HepG2 (cell line): ENCODE measurements around the gene PDIA4. TPM values are rescaled to one million over a fixed set of nuclear protein-coding genes. Genes with fewer than 3 reads are reported as not detected.

Source experiments
- ATAC-seq: fragments of 200-7000 bp; cut with Tn5 transposase; 3 replicates; pipeline ENCODE4 v1.9.1; 2020; ENCODE audit warnings: mild to moderate bottlenecking, moderate library complexity
- BruUV-seq: library from RNA; stranded (reverse); fragments of 400-500 nt; replicated peaks from 2 replicates; lab custom pipeline; 2021; lab: Mats Ljungman, UMichigan
- CTCF ChIA-PET: fragments of 300-600 bp; formaldehyde crosslinking; extraction: SDS; loops from one replicate; lab custom pipeline; 2021; ENCODE audit warnings: low total read pairs, inconsistent platforms, low intra/inter-chr PET ratio; lab: Yijun Ruan, JAX
- POLR2A ChIA-PET: fragments of 350-600 bp; sonication (Branson Sonifier 250); formaldehyde crosslinking; loops from one replicate; lab custom pipeline; 2020; ENCODE audit warnings: antibody characterized with exemption, inconsistent platforms; lab: Yijun Ruan, JAX
- DNase-seq: peaks from one replicate; pipeline ENCODE4 v3.0.0-alpha.2; 2015; ENCODE audit warnings: low spot score
- FAIRE-seq: peaks from 3 replicates; lab custom pipeline; 2011; peaks lifted over from hg19 to GRCh38; lab: Jason Lieb, UNC
- H2AFZ ChIP-seq: one replicate; pipeline ENCODE4 v1.6.1; 2011; ENCODE audit warnings: low read length, inconsistent platforms
- H3K27ac ChIP-seq: fragments of 300-600 bp; 3 replicates; pipeline ENCODE4 v1.8.0; 2011; ENCODE audit warnings: mixed run types, mild to moderate bottlenecking, mixed read lengths, low read length, inconsistent platforms; ENCODE audit not compliant: insufficient read depth; ENCODE audit errors: extremely low read length
- H3K27me3 ChIP-seq, 2 experiments: fragments of 200-600 bp in 1 of 2; 2 replicates in 1 of 2; 3 replicates in 1 of 2; pipeline versions ENCODE4 v1.6.0 to v1.8.0; 2011; ENCODE audit warnings: low read length in 2 of 2, mild to moderate bottlenecking in 2 of 2, moderate library complexity in 2 of 2, inconsistent platforms in 1 of 2; ENCODE audit not compliant: insufficient read depth in 2 of 2, control insufficient read depth in 1 of 2
- H3K36me3 ChIP-seq, 2 experiments: fragments of 200-600 bp in 1 of 2; replicated peaks in 1 of 2; 2 replicates in 1 of 2; 3 replicates in 1 of 2; pipeline versions ENCODE4 v1.5.1 to v1.8.0; 2011; ENCODE audit warnings: low read length in 2 of 2, inconsistent platforms in 1 of 2; ENCODE audit not compliant: insufficient read depth in 2 of 2, control insufficient read depth in 1 of 2
- H3K4me1 ChIP-seq: 2 replicates; pipeline ENCODE4 v1.5.1; 2012; ENCODE audit warnings: low read length, inconsistent platforms; ENCODE audit not compliant: insufficient read depth
- H3K4me2 ChIP-seq: 2 replicates; pipeline ENCODE4 v1.6.0; 2011; ENCODE audit warnings: low read depth, low read length, inconsistent platforms
- H3K4me3 ChIP-seq, 3 experiments: fragments of 200-600 bp in 1 of 3; sonication (generic), shearing (Covaris generic) in 1 of 3; replicated peaks in 1 of 3; 2 replicates each; pipeline ENCODE4 v1.5.1; 2011 to 2016; ENCODE audit warnings: low read length in 3 of 3, inconsistent platforms in 2 of 3, low read depth in 2 of 3, mild to moderate bottlenecking in 2 of 3, control low read depth in 1 of 3, mixed read lengths in 1 of 3; ENCODE audit not compliant: insufficient read depth in 1 of 3
- H3K79me2 ChIP-seq: one replicate; pipeline ENCODE4 v1.6.1; 2011; ENCODE audit warnings: low read length, inconsistent platforms; ENCODE audit not compliant: insufficient read depth
- H3K9ac ChIP-seq: 2 replicates; pipeline ENCODE4 v1.6.0; 2011; ENCODE audit warnings: mild to moderate bottlenecking, low read depth, low read length, inconsistent platforms; ENCODE audit not compliant: insufficient read depth
- H3K9me3 ChIP-seq: 2 replicates; pipeline ENCODE4 v1.5.1; 2012; ENCODE audit warnings: mild to moderate bottlenecking, low read length
- H4K20me1 ChIP-seq: 2 replicates; pipeline ENCODE4 v1.6.0; 2011; ENCODE audit warnings: inconsistent platforms, mild to moderate bottlenecking, low read length, moderate library complexity; ENCODE audit not compliant: insufficient read depth
- JARID2 ChIP-seq: sonication (generic); formaldehyde crosslinking; IDR thresholded peaks from 2 replicates; pipeline ENCODE4 v1.8.1; 2023; ENCODE audit warnings: missing genetic modification reagents, inconsistent platforms; ENCODE audit not compliant: insufficient replicate concordance
- JUNB ChIP-seq: sonication (generic); formaldehyde crosslinking; IDR thresholded peaks from 2 replicates; pipeline ENCODE4 v1.8.0; 2022; ENCODE audit warnings: missing genetic modification reagents, mild to moderate bottlenecking, borderline replicate concordance
- KAT2B ChIP-seq: fragments of 150-350 bp; IDR thresholded peaks from 2 replicates; pipeline ENCODE4 v1.6.1; 2014; ENCODE audit warnings: low read depth, low read length, borderline replicate concordance
- KLF11 ChIP-seq: IDR thresholded peaks from 2 replicates; pipeline ENCODE4 v1.6.1; 2016; ENCODE audit warnings: missing compliant biosample characterization
- SATB2 ChIP-seq: sonication (generic); formaldehyde crosslinking; IDR thresholded peaks from 2 replicates; pipeline ENCODE4 v1.5.0; 2020; ENCODE audit warnings: missing genetic modification reagents
- TAF1 ChIP-seq: sonication (generic); formaldehyde crosslinking; IDR thresholded peaks from 2 replicates; pipeline ENCODE4 v1.4.0; 2020; ENCODE audit warnings: missing genetic modification reagents
- ZNF33B ChIP-seq: sonication (generic); formaldehyde crosslinking; IDR thresholded peaks from 2 replicates; pipeline ENCODE4 v1.5.1; 2020; ENCODE audit warnings: mild to moderate bottlenecking, missing genetic modification reagents
- ZNF577 ChIP-seq: sonication (generic); formaldehyde crosslinking; IDR thresholded peaks from 2 replicates; pipeline ENCODE4 v1.4.0; 2020; ENCODE audit warnings: mild to moderate bottlenecking, low read depth, missing genetic modification reagents, borderline replicate concordance
- ZNF83 ChIP-seq: sonication (generic); formaldehyde crosslinking; IDR thresholded peaks from 2 replicates; pipeline ENCODE4 v1.4.0; 2020; ENCODE audit warnings: missing genetic modification reagents, mild to moderate bottlenecking, borderline replicate concordance
- ZNF883 ChIP-seq: sonication (generic); formaldehyde crosslinking; IDR thresholded peaks from 2 replicates; pipeline ENCODE4 v1.5.1; 2020; ENCODE audit warnings: mild to moderate bottlenecking, missing genetic modification reagents; ENCODE audit errors: not compliant biosample characterization
- WGBS: methylation state at CpG from one replicate; pipeline ENCODE4 v1.1.6; 2017; ENCODE audit warnings: low lambda C conversion rate; 5-methylcytosine and 5-hydroxymethylcytosine counted together
- in situ Hi-C: cut with HindIII; loops from 2 replicates; pipeline ENCODE4 v1.10.0; 2017; ENCODE audit warnings: low pct_unique_long_range_greater_than_20kb; ENCODE audit not compliant: extremely low pct_ligation_motif_present
- intact Hi-C: fragments of 100-400 bp; cut with micrococcal nuclease; formaldehyde crosslinking; loops from one replicate; pipeline ENCODE4 v1.10.0; 2022; ENCODE audit not compliant: unreplicated experiment
- polyA plus RNA-seq, 8 experiments: library from polyadenylated mRNA; depleted of rRNA in 3 of 8; stranded (reverse) in 7 of 8; unstranded in 1 of 8; fragments of >200 nt; fragmentation: Illumina TruSeq in 4 of 8; extraction: Trizol in 4 of 8; gene quantifications; 2 replicates each; pipeline versions ENCODE4 v1.2.1 to v1.2.3, GENCODE V29; 2011 to 2016; ENCODE audit warnings: low read depth in 4 of 8, missing spikeins in 1 of 8, mixed read lengths in 1 of 8; ENCODE audit not compliant: insufficient read depth in 1 of 8
- total RNA-seq, 5 experiments: library from RNA; depleted of rRNA; stranded (reverse); fragments of >200 nt; fragmentation: Illumina TruSeq; extraction: Trizol; gene quantifications; 2 replicates each; pipeline ENCODE4 v1.2.3, GENCODE V29; 2016; ENCODE audit warnings: low read depth in 1 of 5
- TF ChIP-seq, protein P1 (sequence below): sonication (generic); formaldehyde crosslinking; IDR thresholded peaks from 2 replicates; pipeline ENCODE4 v1.8.1; 2023; ENCODE audit warnings: mild to moderate bottlenecking, moderate library complexity, missing genetic modification reagents
- TF ChIP-seq, protein P2 (sequence below): IDR thresholded peaks from 2 replicates; pipeline ENCODE4 v1.6.1; 2016; ENCODE audit warnings: missing genetic modification reagents, missing compliant biosample characterization
- TF ChIP-seq, protein P3 (sequence below): sonication (generic); formaldehyde crosslinking; IDR thresholded peaks from 2 replicates; pipeline ENCODE4 v1.5.0; 2020; ENCODE audit warnings: missing genetic modification reagents, mild to moderate bottlenecking, borderline replicate concordance
- TF ChIP-seq, protein P4 (sequence below): sonication (generic); formaldehyde crosslinking; IDR thresholded peaks from 2 replicates; pipeline ENCODE4 v1.4.0; 2020; ENCODE audit warnings: missing genetic modification reagents, borderline replicate concordance
- TF ChIP-seq, protein P5 (sequence below): sonication (generic); formaldehyde crosslinking; IDR thresholded peaks from 2 replicates; pipeline ENCODE4 v1.5.0; 2020; ENCODE audit warnings: mild to moderate bottlenecking, missing genetic modification reagents

PDIA4 gene
- total and polyA plus RNA-seq, 2 of the 13 experiments (the other 11 are each of a cell fraction or from before 2014, with no cell fraction given) = 278 to 402 TPM

DNA sequence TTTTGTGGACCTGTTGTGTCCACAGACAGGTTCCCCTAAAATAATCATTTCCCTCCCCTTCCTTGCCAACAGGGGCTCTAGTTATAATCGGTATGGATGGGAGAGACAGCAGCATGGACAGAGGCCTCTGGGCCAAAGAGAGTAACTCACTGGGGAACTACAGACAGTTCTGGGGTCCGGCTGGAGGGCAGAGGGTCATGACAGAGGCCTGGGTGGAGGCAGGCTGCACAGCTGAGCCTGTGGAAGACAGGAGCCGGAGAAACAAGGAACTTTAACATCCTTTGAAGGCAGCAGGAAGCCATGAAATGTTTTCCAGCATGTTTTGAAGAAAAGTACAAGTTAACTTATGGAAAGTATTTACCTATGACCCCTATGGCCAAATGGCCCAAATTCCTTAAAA is 68.6 kb downstream of the PDIA4 start:
- Histone ChIP-seq H3K36me3 (no peaks in the 10 kb centered on the region), H3K79me2 (no peaks in the 10 kb centered on the region), H3K4me2 (peak overlapping the region; percentile 66), H3K27ac (no peak overlapping the region), H4K20me1 (no peaks in the 10 kb centered on the region), H3K4me1 (peaks cover 51% of the 10 kb centered on the region)
- FAIRE-seq (no peak), DNase-seq (no peak)
- intact Hi-C loops = loop anchor here (5.0 to 10.0 kb wide), 4 partner anchors 77 to 457 kb away; partner anchors contain the start of genes CUL1 and EZH2
- 58% methylated on average over 3 of the region's 3 CpGs for WGBS
- in situ Hi-C loops = loop anchor here (5.0 to 25.0 kb wide), 3 partner anchors 382 to 697 kb away; no protein-coding TSS in a partner anchor
- TF ChIP-seq JUNB (CRISPR knock-in tag) (no peak), KAT2B (no peak), ZNF33B (CRISPR knock-in tag) (no peak), KLF11 (no peak), SATB2 (CRISPR knock-in tag) (no peak), ZNF83 (no peak), JARID2 (CRISPR knock-in tag) (no peak), TAF1 (CRISPR knock-in tag) (no peak), ZNF577 (CRISPR knock-in tag) (no peak), ZNF883 (CRISPR knock-in tag) (no peak)
- TF ChIP-seq, protein P1, sequence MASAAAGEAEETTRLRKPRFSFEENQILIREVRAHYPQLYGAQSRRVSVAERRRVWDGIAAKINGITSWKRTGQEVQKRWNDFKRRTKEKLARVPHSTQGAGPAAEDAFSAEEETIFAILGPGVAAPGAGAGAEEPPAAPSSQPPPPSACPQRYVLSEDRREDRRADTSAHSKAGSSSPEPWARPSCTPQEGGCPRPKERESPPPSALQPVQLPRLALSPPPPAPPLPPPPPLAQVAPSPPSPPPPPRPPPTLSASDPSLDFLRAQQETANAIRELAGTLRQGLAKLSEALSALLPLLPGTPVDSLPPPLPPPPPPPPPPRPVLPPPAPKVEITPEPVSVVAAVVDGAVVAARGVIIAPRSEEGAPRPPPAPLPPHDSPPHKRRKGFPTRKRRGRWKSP = no peak
- TF ChIP-seq, protein P2, sequence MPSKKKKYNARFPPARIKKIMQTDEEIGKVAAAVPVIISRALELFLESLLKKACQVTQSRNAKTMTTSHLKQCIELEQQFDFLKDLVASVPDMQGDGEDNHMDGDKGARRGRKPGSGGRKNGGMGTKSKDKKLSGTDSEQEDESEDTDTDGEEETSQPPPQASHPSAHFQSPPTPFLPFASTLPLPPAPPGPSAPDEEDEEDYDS (CRISPR knock-in tag) = no peak
- TF ChIP-seq, protein P3, sequence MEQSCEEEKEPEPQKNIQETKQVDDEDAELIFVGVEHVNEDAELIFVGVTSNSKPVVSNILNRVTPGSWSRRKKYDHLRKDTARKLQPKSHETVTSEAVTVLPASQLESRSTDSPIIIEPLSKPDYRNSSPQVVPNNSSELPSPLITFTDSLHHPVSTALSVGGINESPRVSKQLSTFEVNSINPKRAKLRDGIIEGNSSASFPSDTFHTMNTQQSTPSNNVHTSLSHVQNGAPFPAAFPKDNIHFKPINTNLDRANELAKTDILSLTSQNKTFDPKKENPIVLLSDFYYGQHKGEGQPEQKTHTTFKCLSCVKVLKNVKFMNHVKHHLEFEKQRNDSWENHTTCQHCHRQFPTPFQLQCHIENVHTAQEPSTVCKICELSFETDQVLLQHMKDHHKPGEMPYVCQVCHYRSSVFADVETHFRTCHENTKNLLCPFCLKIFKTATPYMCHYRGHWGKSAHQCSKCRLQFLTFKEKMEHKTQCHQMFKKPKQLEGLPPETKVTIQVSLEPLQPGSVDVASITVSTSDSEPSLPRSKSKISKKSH (CRISPR knock-in tag) = no peak
- TF ChIP-seq, protein P4, sequence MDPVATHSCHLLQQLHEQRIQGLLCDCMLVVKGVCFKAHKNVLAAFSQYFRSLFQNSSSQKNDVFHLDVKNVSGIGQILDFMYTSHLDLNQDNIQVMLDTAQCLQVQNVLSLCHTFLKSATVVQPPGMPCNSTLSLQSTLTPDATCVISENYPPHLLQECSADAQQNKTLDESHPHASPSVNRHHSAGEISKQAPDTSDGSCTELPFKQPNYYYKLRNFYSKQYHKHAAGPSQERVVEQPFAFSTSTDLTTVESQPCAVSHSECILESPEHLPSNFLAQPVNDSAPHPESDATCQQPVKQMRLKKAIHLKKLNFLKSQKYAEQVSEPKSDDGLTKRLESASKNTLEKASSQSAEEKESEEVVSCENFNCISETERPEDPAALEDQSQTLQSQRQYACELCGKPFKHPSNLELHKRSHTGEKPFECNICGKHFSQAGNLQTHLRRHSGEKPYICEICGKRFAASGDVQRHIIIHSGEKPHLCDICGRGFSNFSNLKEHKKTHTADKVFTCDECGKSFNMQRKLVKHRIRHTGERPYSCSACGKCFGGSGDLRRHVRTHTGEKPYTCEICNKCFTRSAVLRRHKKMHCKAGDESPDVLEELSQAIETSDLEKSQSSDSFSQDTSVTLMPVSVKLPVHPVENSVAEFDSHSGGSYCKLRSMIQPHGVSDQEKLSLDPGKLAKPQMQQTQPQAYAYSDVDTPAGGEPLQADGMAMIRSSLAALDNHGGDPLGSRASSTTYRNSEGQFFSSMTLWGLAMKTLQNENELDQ = no peak
- TF ChIP-seq, protein P5, sequence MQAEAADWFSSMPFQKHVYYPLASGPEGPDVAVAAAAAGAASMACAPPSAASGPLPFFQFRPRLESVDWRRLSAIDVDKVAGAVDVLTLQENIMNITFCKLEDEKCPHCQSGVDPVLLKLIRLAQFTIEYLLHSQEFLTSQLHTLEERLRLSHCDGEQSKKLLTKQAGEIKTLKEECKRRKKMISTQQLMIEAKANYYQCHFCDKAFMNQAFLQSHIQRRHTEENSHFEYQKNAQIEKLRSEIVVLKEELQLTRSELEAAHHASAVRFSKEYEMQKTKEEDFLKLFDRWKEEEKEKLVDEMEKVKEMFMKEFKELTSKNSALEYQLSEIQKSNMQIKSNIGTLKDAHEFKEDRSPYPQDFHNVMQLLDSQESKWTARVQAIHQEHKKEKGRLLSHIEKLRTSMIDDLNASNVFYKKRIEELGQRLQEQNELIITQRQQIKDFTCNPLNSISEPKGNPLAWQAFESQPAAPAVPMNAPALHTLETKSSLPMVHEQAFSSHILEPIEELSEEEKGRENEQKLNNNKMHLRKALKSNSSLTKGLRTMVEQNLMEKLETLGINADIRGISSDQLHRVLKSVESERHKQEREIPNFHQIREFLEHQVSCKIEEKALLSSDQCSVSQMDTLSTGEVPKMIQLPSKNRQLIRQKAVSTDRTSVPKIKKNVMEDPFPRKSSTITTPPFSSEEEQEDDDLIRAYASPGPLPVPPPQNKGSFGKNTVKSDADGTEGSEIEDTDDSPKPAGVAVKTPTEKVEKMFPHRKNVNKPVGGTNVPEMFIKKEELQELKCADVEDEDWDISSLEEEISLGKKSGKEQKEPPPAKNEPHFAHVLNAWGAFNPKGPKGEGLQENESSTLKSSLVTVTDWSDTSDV (CRISPR knock-in tag) = no peak
- TF ChIP-seq, all 625 proteins: peak for 0
- ChIA-PET CTCF (no interaction called here), POLR2A (interaction anchor here (1.2 kb wide), 1 partner anchor 19 kb away, joined by 3 read pairs; no protein-coding TSS in a partner anchor)
- Histone ChIP-seq H3K9me3 (no peaks in the 10 kb centered on the region), H3K27me3 (no peaks in the 10 kb centered on the region; a peak in 2 of 5 replicates), H2AFZ (no peak overlapping the region), H3K4me3 (peak overlapping the region in 1 of 3 experiments; percentile 64; a peak in 2 of 6 replicates), H3K9ac (no peak overlapping the region)
- no peak for ATAC-seq
- BruUV-seq = no TSS peak
